Type B pancreatic cell (in vitro differentiated cells): ENCODE data around the gene CDC42BPA. TPM values are rescaled to one million over a fixed set of nuclear protein-coding genes. Genes with fewer than 3 reads are reported as not detected.

Source experiments
- DNase-seq: peaks from one replicate; pipeline ENCODE4 v3.0.0; 2021; ENCODE audit warnings: mixed read lengths; ENCODE audit not compliant: unreplicated experiment; ENCODE audit errors: extremely low spot score
- H3K27ac Mint-ChIP-seq: 2 replicates; pipeline ENCODE4 v1.8.0; 2021; ENCODE audit warnings: mild to moderate bottlenecking, mixed read lengths
- H3K27me3 Mint-ChIP-seq: 2 replicates; pipeline ENCODE4 v1.8.0; 2021; ENCODE audit warnings: mixed read lengths
- H3K36me3 Mint-ChIP-seq: 2 replicates; pipeline ENCODE4 v1.8.0; 2021; ENCODE audit warnings: mixed read lengths
- H3K4me1 Mint-ChIP-seq: one replicate; pipeline ENCODE4 v1.8.0; 2021; ENCODE audit warnings: mixed read lengths; ENCODE audit not compliant: unreplicated experiment
- H3K4me3 Mint-ChIP-seq: 2 replicates; pipeline ENCODE4 v1.8.0; 2021; ENCODE audit warnings: mild to moderate bottlenecking, mixed read lengths
- H3K9me3 Mint-ChIP-seq: 2 replicates; pipeline ENCODE4 v1.8.0; 2021; ENCODE audit warnings: mixed read lengths
- CTCF ChIP-seq: fragments of 200-600 bp; sonication (generic); conservative IDR thresholded peaks from 2 replicates; pipeline ENCODE4 v1.5.0; 2021; ENCODE audit warnings: antibody characterized with exemption, mild to moderate bottlenecking
- total RNA-seq: library from RNA; stranded (reverse); gene quantifications from 2 replicates; pipeline ENCODE4 v1.2.1, GENCODE V29; 2021; ENCODE audit warnings: low replicate concordance

CDC42BPA gene
- total RNA-seq, 1 donor from 2014 or later, result 33.8 TPM

- Mint-ChIP-seq H3K9me3 (no peaks in the 10 kb centered on the region), H3K4me3 (no peak overlapping the region), H3K4me1 (no peaks in the 10 kb centered on the region), H3K27me3 (no peaks in the 10 kb centered on the region), H3K36me3 (peaks cover 6% of the 10 kb centered on the region), H3K27ac (no peak overlapping the region)
- no peak for DNase-seq
- TF ChIP-seq CTCF, result no peak
Measured at GRCh38 chr1:227070638-227071285, 247.5 kb downstream of the CDC42BPA start.

GRCh38 chr1:227069490-227069889 lies 248.8 kb downstream of the CDC42BPA start:
- peaks cover 3% of the 10 kb centered on the region for H3K9me3 Mint-ChIP-seq
- no peak overlapping the region for H3K27ac Mint-ChIP-seq
- TF ChIP-seq CTCF, result no peak
- no peaks in the 10 kb centered on the region for H3K4me1 Mint-ChIP-seq
- peaks cover 14% of the 10 kb centered on the region for H3K36me3 Mint-ChIP-seq
- no peak for DNase-seq
- no peaks in the 10 kb centered on the region for H3K27me3 Mint-ChIP-seq
- H3K4me3 Mint-ChIP-seq, result no peak overlapping the region

- no peak for DNase-seq
- H3K27me3 Mint-ChIP-seq, result no peaks in the 10 kb centered on the region
- H3K36me3 Mint-ChIP-seq, result peaks cover 14% of the 10 kb centered on the region
- no peak for TF ChIP-seq CTCF
- peaks cover 3% of the 10 kb centered on the region for H3K9me3 Mint-ChIP-seq
- no peak overlapping the region for H3K4me3 Mint-ChIP-seq
- no peaks in the 10 kb centered on the region for H3K4me1 Mint-ChIP-seq
- no peak overlapping the region for H3K27ac Mint-ChIP-seq
Measured at GRCh38 chr1:227068883-227069282, 249.4 kb downstream of the CDC42BPA start.

GRCh38 chr1:227066999-227067398 lies 251.3 kb downstream of the CDC42BPA start:
- Mint-ChIP-seq H3K36me3 (peaks cover 14% of the 10 kb centered on the region), H3K4me3 (no peak overlapping the region), H3K27me3 (no peaks in the 10 kb centered on the region), H3K4me1 (no peaks in the 10 kb centered on the region), H3K27ac (no peak overlapping the region), H3K9me3 (peaks cover 3% of the 10 kb centered on the region)
- no peak for TF ChIP-seq CTCF
- DNase-seq, result no peak

- Mint-ChIP-seq H3K36me3 (peaks cover 25% of the 10 kb centered on the region), H3K27ac (no peak overlapping the region), H3K9me3 (peaks cover 3% of the 10 kb centered on the region), H3K27me3 (no peaks in the 10 kb centered on the region), H3K4me3 (no peak overlapping the region), H3K4me1 (no peaks in the 10 kb centered on the region)
- no peak for DNase-seq
- no peak for TF ChIP-seq CTCF
Measured at GRCh38 chr1:227065311-227065710, 253.0 kb downstream of the CDC42BPA start.
